Endothelial cell of umbilical vein (primary cell): Measurements from ENCODE around the gene METTL8. TPM values are rescaled to one million over a fixed set of nuclear protein-coding genes. Genes with fewer than 3 reads are reported as not detected.

ENCODE experiments used
- BruUV-seq: library from RNA; stranded (reverse); fragments of 400-500 nt; replicated peaks from 2 replicates; lab custom pipeline; 2021; lab: Mats Ljungman, UMichigan
- CTCF ChIA-PET: fragments of 300-600, 350-600 bp; sonication (Branson Sonifier 250); formaldehyde crosslinking; loops from one replicate; lab custom pipeline; 2021; ENCODE audit warnings: antibody characterized with exemption, inconsistent platforms; lab: Charles Lee
- POLR2A ChIA-PET: fragments of 300-600, 350-600 bp; sonication (Branson Sonifier 250); formaldehyde crosslinking; loops from one replicate; lab custom pipeline; 2021; ENCODE audit warnings: antibody characterized with exemption, inconsistent platforms; lab: Charles Lee
- DNase-seq: peaks from one replicate; pipeline ENCODE4 v3.0.0-alpha.2; 2011; ENCODE audit warnings: low read depth, low spot score
- FAIRE-seq: peaks from 2 replicates; lab custom pipeline; 2011; peaks lifted over from hg19 to GRCh38; lab: Jason Lieb, UNC
- H2AFZ ChIP-seq: 2 replicates; pipeline ENCODE4 v1.6.0; 2012; ENCODE audit warnings: low read depth, low read length, control low read depth, inconsistent platforms
- H3K27ac ChIP-seq: 2 replicates; pipeline ENCODE4 v1.5.1; 2011; ENCODE audit warnings: low read depth, mild to moderate bottlenecking, control low read depth, low read length, moderate library complexity; ENCODE audit not compliant: insufficient read depth
- H3K27me3 ChIP-seq, 2 experiments: 2 replicates each; pipeline versions ENCODE4 v1.6.0 to v1.6.1; 2011; ENCODE audit warnings: low read length in 2 of 2, mixed read lengths in 1 of 2; ENCODE audit not compliant: control insufficient read depth in 2 of 2, insufficient read depth in 2 of 2
- H3K36me3 ChIP-seq, 2 experiments: 2 replicates in 1 of 2; 3 replicates in 1 of 2; pipeline ENCODE4 v1.5.1; 2011; ENCODE audit warnings: low read length in 2 of 2, mild to moderate bottlenecking in 1 of 2, moderate library complexity in 1 of 2; ENCODE audit not compliant: control insufficient read depth in 2 of 2, insufficient read depth in 2 of 2; ENCODE audit errors: extremely low read depth in 1 of 2
- H3K4me1 ChIP-seq: 3 replicates; pipeline ENCODE4 v1.5.1; 2011; ENCODE audit warnings: mild to moderate bottlenecking, low read length; ENCODE audit not compliant: control insufficient read depth, insufficient read depth; ENCODE audit errors: extremely low read depth
- H3K4me2 ChIP-seq: 2 replicates; pipeline ENCODE4 v1.6.1; 2011; ENCODE audit warnings: low read length, control low read depth, mixed read lengths; ENCODE audit not compliant: insufficient read depth
- H3K4me3 ChIP-seq, 3 experiments: fragments of 200-600 bp in 1 of 3; sonication (generic), shearing (Covaris generic) in 1 of 3; replicated peaks in 1 of 3; 2 replicates each; pipeline ENCODE4 v1.5.1; 2011 to 2016; ENCODE audit warnings: control low read depth in 3 of 3, low read length in 3 of 3, mild to moderate bottlenecking in 2 of 3, inconsistent platforms in 1 of 3, low read depth in 1 of 3, moderate library complexity in 1 of 3; ENCODE audit not compliant: insufficient read depth in 1 of 3
- H3K79me2 ChIP-seq: 2 replicates; pipeline ENCODE4 v1.6.0; 2012; ENCODE audit warnings: low read length, inconsistent platforms; ENCODE audit not compliant: control insufficient read depth, insufficient read depth
- H3K9ac ChIP-seq: replicated peaks from 2 replicates; pipeline ENCODE3; 2011; ENCODE audit warnings: low read length, control low read depth; ENCODE audit not compliant: insufficient read depth; ENCODE audit errors: extremely low read depth
- H3K9me1 ChIP-seq: replicated peaks from 3 replicates; pipeline ENCODE4 v1.6.0; 2011; ENCODE audit warnings: mild to moderate bottlenecking, low read length; ENCODE audit not compliant: control insufficient read depth, insufficient read depth; ENCODE audit errors: extremely low read depth
- H3K9me3 ChIP-seq: replicated peaks from 2 replicates; pipeline ENCODE4 v1.5.1; 2012; ENCODE audit warnings: low read length, inconsistent platforms; ENCODE audit not compliant: control insufficient read depth, insufficient read depth
- H4K20me1 ChIP-seq: replicated peaks from 2 replicates; pipeline ENCODE3; 2011; ENCODE audit warnings: mild to moderate bottlenecking, low read length; ENCODE audit not compliant: control insufficient read depth, insufficient read depth; ENCODE audit errors: extremely low read depth
- EZH2 ChIP-seq: IDR thresholded peaks from 2 replicates; pipeline ENCODE4 v1.6.1; 2012; ENCODE audit warnings: borderline replicate concordance, low read depth, mild to moderate bottlenecking, moderate library complexity, low read length, inconsistent platforms; ENCODE audit not compliant: severe bottlenecking
- FOS ChIP-seq: IDR thresholded peaks from 2 replicates; pipeline ENCODE4 v1.6.1; 2011; ENCODE audit warnings: mild to moderate bottlenecking, low read length, moderate library complexity, borderline replicate concordance; ENCODE audit not compliant: insufficient read depth
- GATA2 ChIP-seq: IDR thresholded peaks from 2 replicates; pipeline ENCODE4 v1.7.0; 2011; ENCODE audit warnings: low read depth, mild to moderate bottlenecking, moderate library complexity, mixed read lengths, low read length; ENCODE audit not compliant: insufficient read length, insufficient read depth
- JUN ChIP-seq: IDR thresholded peaks from 2 replicates; pipeline ENCODE4 v1.6.1; 2011; ENCODE audit warnings: borderline replicate concordance, low read depth; ENCODE audit not compliant: insufficient read length, insufficient read depth
- MYC ChIP-seq: IDR thresholded peaks from one replicate; pipeline ENCODE4 v1.6.1; 2011; ENCODE audit warnings: mild to moderate bottlenecking, low read depth, low read length
- POLR2A ChIP-seq: IDR thresholded peaks from 2 replicates; pipeline ENCODE4 v1.6.1; 2012; ENCODE audit warnings: low read depth, mild to moderate bottlenecking, control low read depth, low read length
- POLR2AphosphoS5 ChIP-seq: IDR thresholded peaks from 2 replicates; pipeline ENCODE4 v1.6.1; 2012; ENCODE audit warnings: low read depth, mild to moderate bottlenecking, control low read depth, low read length, moderate library complexity; ENCODE audit not compliant: insufficient read depth
- dilution Hi-C: fragments of 300-500 bp; cut with MboI; formaldehyde crosslinking; loops from one replicate; pipeline ENCODE4 v1.15.0; 2019; ENCODE audit warnings: low sequenced_read_pairs; ENCODE audit not compliant: extremely low pct_ligation_motif_present
- intact Hi-C: fragments of 100-400 bp; cut with micrococcal nuclease; formaldehyde crosslinking; loops from one replicate; pipeline ENCODE4 v1.10.0; 2022
- polyA plus RNA-seq, 4 experiments: library from polyadenylated mRNA; depleted of rRNA in 3 of 4; stranded (reverse) in 3 of 4; unstranded in 1 of 4; fragments of >200 nt; gene quantifications; 2 replicates each; pipeline versions ENCODE4 v1.2.1 to v1.2.3, GENCODE V29; 2011 to 2012; ENCODE audit warnings: missing spikeins in 1 of 4
- total RNA-seq: library from RNA; stranded (reverse); gene quantifications from 2 replicates; pipeline ENCODE4 v1.2.3, GENCODE V29; 2021
- TF ChIP-seq, protein P1 (sequence below): IDR thresholded peaks from 2 replicates; pipeline ENCODE4 v1.6.1; 2011; ENCODE audit not compliant: insufficient read depth, insufficient read length
- TF ChIP-seq, protein P2 (sequence below), 2 donors: IDR thresholded peaks; 1 replicate in 1 of 2; 2 replicates in 1 of 2; pipeline ENCODE4 v1.5.1; 2011; ENCODE audit warnings: low read length in 2 of 2, mild to moderate bottlenecking in 2 of 2, moderate library complexity in 2 of 2, control low read depth in 1 of 2, inconsistent platforms in 1 of 2, low read depth in 1 of 2; ENCODE audit not compliant: insufficient read depth in 1 of 2; ENCODE audit errors: extremely low read depth in 1 of 2

METTL8 gene
- total and polyA plus RNA-seq, 2 donors (not counting 3 experiments of a cell fraction or from before 2014, with no cell fraction given) = 7.0 to 20.2 TPM

DNA sequence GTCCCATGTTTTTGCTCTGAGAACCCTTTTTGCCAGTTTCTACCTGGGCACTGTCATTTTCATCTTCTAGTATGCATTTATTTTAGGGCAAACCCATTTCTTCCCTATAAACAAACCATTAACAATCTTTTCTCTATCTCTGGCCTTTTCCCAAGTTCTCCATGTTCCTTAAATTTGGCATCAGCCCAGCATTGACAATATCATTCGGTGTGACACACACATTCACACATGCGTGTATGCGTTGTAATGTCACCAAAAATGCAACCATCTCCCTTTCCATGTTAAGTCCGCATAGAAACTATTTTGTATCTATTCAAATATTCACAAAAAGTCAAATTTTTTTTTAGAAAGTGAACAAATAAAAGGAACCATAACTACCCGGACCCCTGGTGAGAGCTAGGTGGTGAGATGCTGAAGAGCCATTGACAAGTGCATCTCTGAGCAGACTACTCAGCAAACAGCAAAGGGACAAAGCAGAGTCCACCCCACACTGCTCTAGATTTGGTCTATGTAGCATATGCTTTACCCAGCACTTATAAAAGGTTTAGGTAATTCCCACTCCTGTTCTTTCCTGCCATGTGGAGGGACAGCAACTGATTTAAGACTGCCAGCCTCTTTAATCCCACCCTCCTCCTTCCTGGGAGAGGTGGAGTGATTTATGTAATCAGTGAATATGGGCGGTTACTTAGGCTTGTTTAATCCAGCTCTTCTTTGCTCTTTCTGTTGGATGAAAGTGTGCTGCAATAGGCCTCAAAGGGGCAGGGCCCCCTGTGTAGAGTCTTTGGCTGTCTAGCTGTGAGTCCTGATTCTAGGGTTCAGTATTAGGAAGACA is 124.1 kb downstream of the METTL8 start:
- no peak overlapping the region for H3K27ac ChIP-seq
- DNase-seq (no peak), FAIRE-seq (no peak)
- H3K9ac ChIP-seq = no peak overlapping the region
- no peak for TF ChIP-seq EZH2
- no peak for TF ChIP-seq GATA2
- no peak for TF ChIP-seq MYC
- no peak for TF ChIP-seq POLR2AphosphoS5
- TF ChIP-seq POLR2A = no peak
- TF ChIP-seq, protein P1, sequence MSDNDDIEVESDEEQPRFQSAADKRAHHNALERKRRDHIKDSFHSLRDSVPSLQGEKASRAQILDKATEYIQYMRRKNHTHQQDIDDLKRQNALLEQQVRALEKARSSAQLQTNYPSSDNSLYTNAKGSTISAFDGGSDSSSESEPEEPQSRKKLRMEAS = no peak
- no peak for TF ChIP-seq FOS
- no peak for TF ChIP-seq JUN
- TF ChIP-seq, protein P2, sequence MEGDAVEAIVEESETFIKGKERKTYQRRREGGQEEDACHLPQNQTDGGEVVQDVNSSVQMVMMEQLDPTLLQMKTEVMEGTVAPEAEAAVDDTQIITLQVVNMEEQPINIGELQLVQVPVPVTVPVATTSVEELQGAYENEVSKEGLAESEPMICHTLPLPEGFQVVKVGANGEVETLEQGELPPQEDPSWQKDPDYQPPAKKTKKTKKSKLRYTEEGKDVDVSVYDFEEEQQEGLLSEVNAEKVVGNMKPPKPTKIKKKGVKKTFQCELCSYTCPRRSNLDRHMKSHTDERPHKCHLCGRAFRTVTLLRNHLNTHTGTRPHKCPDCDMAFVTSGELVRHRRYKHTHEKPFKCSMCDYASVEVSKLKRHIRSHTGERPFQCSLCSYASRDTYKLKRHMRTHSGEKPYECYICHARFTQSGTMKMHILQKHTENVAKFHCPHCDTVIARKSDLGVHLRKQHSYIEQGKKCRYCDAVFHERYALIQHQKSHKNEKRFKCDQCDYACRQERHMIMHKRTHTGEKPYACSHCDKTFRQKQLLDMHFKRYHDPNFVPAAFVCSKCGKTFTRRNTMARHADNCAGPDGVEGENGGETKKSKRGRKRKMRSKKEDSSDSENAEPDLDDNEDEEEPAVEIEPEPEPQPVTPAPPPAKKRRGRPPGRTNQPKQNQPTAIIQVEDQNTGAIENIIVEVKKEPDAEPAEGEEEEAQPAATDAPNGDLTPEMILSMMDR (IDR thresholded peaks at IDR 0.05; ENCODE audit: extremely low read depth in 1 of 2, insufficient read depth in 1 of 2, low read depth in 1 of 2, low read length in 2 of 2) = no peak
- dilution Hi-C loops = no loop called here
- no peaks in the 10 kb centered on the region for H3K9me3 ChIP-seq
- no peaks in the 10 kb centered on the region for H3K36me3 ChIP-seq
- H4K20me1 ChIP-seq = no peaks in the 10 kb centered on the region
- H3K4me3 ChIP-seq = no peak overlapping the region
- H3K79me2 ChIP-seq = no peaks in the 10 kb centered on the region
- no peaks in the 10 kb centered on the region for H3K4me1 ChIP-seq
- intact Hi-C loops = no loop called here
- POLR2A ChIA-PET = no interaction called here
- no peaks in the 10 kb centered on the region for H3K9me1 ChIP-seq
- BruUV-seq = no TSS peak
- no peak overlapping the region for H3K4me2 ChIP-seq
- H2AFZ ChIP-seq = no peak overlapping the region
- CTCF ChIA-PET = interaction anchor here (0.8 kb wide), 1 partner anchor 151 kb away, joined by 4 read pairs; no protein-coding TSS in a partner anchor
- H3K27me3 ChIP-seq = no peaks in the 10 kb centered on the region
